DOHH2 (cell line): ENCODE measurements around the gene BICDL1.

ENCODE experiments used
- EZH2phosphoT487 ChIP-seq: fragments of 200-600 bp; sonication (generic); IDR thresholded peaks from 2 replicates; pipeline ENCODE4 v1.6.1; 2017; ENCODE audit warnings: borderline replicate concordance, mild to moderate bottlenecking, antibody characterized with exemption, low read length, moderate library complexity, mixed read lengths
- TF ChIP-seq, protein P1 (sequence below): fragments of 200-600 bp; sonication (generic); IDR thresholded peaks from one replicate; pipeline ENCODE4 v1.5.1; 2014; ENCODE audit warnings: antibody characterized with exemption, mild to moderate bottlenecking, low read depth, low read length; ENCODE audit not compliant: poor library complexity, severe bottlenecking

DNA sequence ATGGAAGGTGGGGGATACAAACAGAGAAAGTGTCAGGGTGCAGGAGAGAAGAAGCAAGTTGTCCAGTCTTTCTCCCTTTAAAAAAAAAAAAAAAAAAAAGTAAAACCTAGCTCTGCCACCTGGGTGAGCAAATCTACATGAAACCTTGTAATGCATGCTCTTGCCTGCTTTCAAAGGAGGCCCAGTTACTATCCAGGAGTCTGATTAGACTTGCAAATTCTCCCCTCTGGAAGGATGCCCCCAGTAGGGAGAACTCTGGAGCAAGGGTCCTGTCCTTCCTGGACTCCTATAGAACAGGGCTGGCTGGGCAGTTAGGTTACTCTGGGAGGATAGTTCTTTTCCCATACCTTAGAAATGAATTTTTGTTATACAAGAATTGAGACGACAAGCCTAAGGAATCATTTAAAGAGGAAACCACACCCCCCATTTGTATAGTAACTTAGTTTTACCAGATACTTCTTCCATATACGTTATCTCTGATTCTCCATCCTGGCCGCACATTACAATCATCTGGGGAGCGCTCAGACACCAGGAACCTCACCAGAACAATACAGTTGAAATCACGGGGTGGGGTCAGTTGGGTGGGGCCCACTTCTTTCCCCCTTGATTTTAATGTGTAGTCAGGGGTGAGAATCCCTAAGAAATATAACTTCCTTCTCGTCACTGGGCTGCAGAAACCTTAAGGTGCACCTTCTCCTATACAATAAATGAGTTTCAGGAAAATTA is 97.0 kb downstream of the BICDL1 start:
- TF ChIP-seq, protein P1, sequence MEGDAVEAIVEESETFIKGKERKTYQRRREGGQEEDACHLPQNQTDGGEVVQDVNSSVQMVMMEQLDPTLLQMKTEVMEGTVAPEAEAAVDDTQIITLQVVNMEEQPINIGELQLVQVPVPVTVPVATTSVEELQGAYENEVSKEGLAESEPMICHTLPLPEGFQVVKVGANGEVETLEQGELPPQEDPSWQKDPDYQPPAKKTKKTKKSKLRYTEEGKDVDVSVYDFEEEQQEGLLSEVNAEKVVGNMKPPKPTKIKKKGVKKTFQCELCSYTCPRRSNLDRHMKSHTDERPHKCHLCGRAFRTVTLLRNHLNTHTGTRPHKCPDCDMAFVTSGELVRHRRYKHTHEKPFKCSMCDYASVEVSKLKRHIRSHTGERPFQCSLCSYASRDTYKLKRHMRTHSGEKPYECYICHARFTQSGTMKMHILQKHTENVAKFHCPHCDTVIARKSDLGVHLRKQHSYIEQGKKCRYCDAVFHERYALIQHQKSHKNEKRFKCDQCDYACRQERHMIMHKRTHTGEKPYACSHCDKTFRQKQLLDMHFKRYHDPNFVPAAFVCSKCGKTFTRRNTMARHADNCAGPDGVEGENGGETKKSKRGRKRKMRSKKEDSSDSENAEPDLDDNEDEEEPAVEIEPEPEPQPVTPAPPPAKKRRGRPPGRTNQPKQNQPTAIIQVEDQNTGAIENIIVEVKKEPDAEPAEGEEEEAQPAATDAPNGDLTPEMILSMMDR = no peak
- TF ChIP-seq EZH2phosphoT487 = no peak
